OCI-LY7 (cell line): Measurements from ENCODE around the gene NCOR2. TPM values are rescaled to one million over a fixed set of nuclear protein-coding genes. Genes with fewer than 3 reads are reported as not detected.

ENCODE experiments used
- BruUV-seq: library from RNA; stranded (reverse); fragments of 400-500 nt; replicated peaks from 2 replicates; lab custom pipeline; 2021; lab: Mats Ljungman, UMichigan
- CTCF ChIA-PET: fragments of 300-600 bp; sonication (Branson Sonifier 250); formaldehyde crosslinking; loops from one replicate; lab custom pipeline; 2022; ENCODE audit warnings: antibody characterized with exemption; ENCODE audit not compliant: unreplicated experiment; lab: Charles Lee
- POLR2A ChIA-PET: fragments of 300-600 bp; sonication (Branson Sonifier 250); formaldehyde crosslinking; loops from one replicate; lab custom pipeline; 2022; ENCODE audit warnings: antibody characterized with exemption; lab: Charles Lee
- DNase-seq: peaks from one replicate; pipeline ENCODE4 v3.0.0-alpha.2; 2015; ENCODE audit warnings: low spot score
- H2AFZ ChIP-seq: fragments of 200-600 bp; sonication (generic), shearing (Covaris generic); 2 replicates; pipeline ENCODE4 v1.6.1; 2014; ENCODE audit warnings: mild to moderate bottlenecking, antibody characterized with exemption, low read length, moderate library complexity
- H3K27ac ChIP-seq: fragments of 200-600 bp; sonication (generic); 2 replicates; pipeline ENCODE4 v1.5.1; 2014; ENCODE audit warnings: mixed run types, low read depth, mild to moderate bottlenecking, moderate library complexity, low read length, inconsistent platforms; ENCODE audit not compliant: poor library complexity, severe bottlenecking
- H3K36me3 ChIP-seq: fragments of 200-600 bp; sonication (generic); 2 replicates; pipeline ENCODE4 v1.6.1; 2014; ENCODE audit warnings: mild to moderate bottlenecking, antibody characterized with exemption, low read length, moderate library complexity, mixed read lengths; ENCODE audit not compliant: insufficient read depth
- H3K4me1 ChIP-seq: fragments of 200-600 bp; sonication (generic); 2 replicates; pipeline ENCODE4 v1.5.1; 2014; ENCODE audit warnings: mild to moderate bottlenecking, low read length; ENCODE audit not compliant: insufficient read depth, poor library complexity, severe bottlenecking
- H3K4me2 ChIP-seq: fragments of 200-600 bp; sonication (generic); 2 replicates; pipeline ENCODE4 v1.6.1; 2014; ENCODE audit warnings: mild to moderate bottlenecking, low read length
- H3K4me3 ChIP-seq: fragments of 200-600 bp; sonication (generic); 2 replicates; pipeline ENCODE4 v1.5.1; 2014; ENCODE audit warnings: mild to moderate bottlenecking, low read depth, low read length; ENCODE audit not compliant: poor library complexity, severe bottlenecking
- H3K79me2 ChIP-seq: fragments of 200-600 bp; sonication (generic); 2 replicates; pipeline ENCODE4 v1.6.1; 2016; ENCODE audit warnings: low read depth, mild to moderate bottlenecking, low read length, moderate library complexity, mixed read lengths; ENCODE audit not compliant: insufficient read depth
- H3K9me2 ChIP-seq: fragments of 200-600 bp; sonication (generic); 2 replicates; pipeline ENCODE4 v1.6.1; 2016; ENCODE audit warnings: mild to moderate bottlenecking, low read length, mixed read lengths; ENCODE audit not compliant: insufficient read depth
- H3K9me3 ChIP-seq: fragments of 200-600 bp; sonication (generic); 2 replicates; pipeline ENCODE4 v1.6.1; 2014; ENCODE audit warnings: mild to moderate bottlenecking, mixed run types, low read length, mixed read lengths
- H4K20me1 ChIP-seq: fragments of 200-600 bp; sonication (generic); 2 replicates; pipeline ENCODE4 v1.6.1; 2014; ENCODE audit warnings: mild to moderate bottlenecking, antibody characterized with exemption, low read length, moderate library complexity, mixed read lengths; ENCODE audit not compliant: insufficient read depth
- CTCF ChIP-seq: fragments of 200-600 bp; sonication (generic); conservative IDR thresholded peaks from 2 replicates; pipeline ENCODE4 v1.5.1; 2014; ENCODE audit warnings: mild to moderate bottlenecking, antibody characterized with exemption, low read length, moderate library complexity, mixed read lengths
- EZH2phosphoT487 ChIP-seq: fragments of 200-600 bp; sonication (generic); IDR thresholded peaks from 2 replicates; pipeline ENCODE4 v1.6.1; 2018; ENCODE audit warnings: low read depth, borderline replicate concordance, mild to moderate bottlenecking, mixed run types, antibody characterized with exemption, low read length, moderate library complexity, mixed read lengths
- intact Hi-C: fragments of 100-400 bp; cut with micrococcal nuclease; formaldehyde crosslinking; loops from one replicate; pipeline ENCODE4 v1.10.0; 2022; ENCODE audit not compliant: unreplicated experiment
- total RNA-seq, 2 experiments: library from RNA; depleted of rRNA in 1 of 2; stranded (reverse); fragments of >200 nt in 1 of 2; shearing (Covaris generic) in 1 of 2; gene quantifications; 2 replicates each; pipeline ENCODE4 v1.2.3, GENCODE V29; 2014 to 2022

Gene NCOR2
- total RNA-seq, 2 experiments from 2014 or later: 22.7 to 159 TPM

GRCh38 chr12:124611559-124612409 is 44.4 kb upstream of the NCOR2 start:
- H3K9me2 ChIP-seq: no peaks in the 10 kb centered on the region
- no peak overlapping the region for H3K4me2 ChIP-seq
- CTCF ChIA-PET: no interaction called here
- no peak for TF ChIP-seq CTCF
- no peak for TF ChIP-seq EZH2phosphoT487
- DNase-seq: no peak
- POLR2A ChIA-PET: no interaction called here
- H3K4me1 ChIP-seq: peaks cover 39% of the 10 kb centered on the region
- no peaks in the 10 kb centered on the region for H3K79me2 ChIP-seq
- BruUV-seq: no TSS peak
- H3K36me3 ChIP-seq: no peaks in the 10 kb centered on the region
- H3K4me3 ChIP-seq: no peak overlapping the region
- H2AFZ ChIP-seq: no peak overlapping the region
- no peak overlapping the region for H3K27ac ChIP-seq
- no peaks in the 10 kb centered on the region for H3K9me3 ChIP-seq
- intact Hi-C loops: no loop called here
- H4K20me1 ChIP-seq: no peaks in the 10 kb centered on the region

- no peaks in the 10 kb centered on the region for H4K20me1 ChIP-seq
- POLR2A ChIA-PET: no interaction called here
- CTCF ChIA-PET: no interaction called here
These were observed 43.5 kb upstream of the NCOR2 start for GRCh38 chr12:124610629-124611558.

More at GRCh38 chr12:124610629-124611558, 43.5 kb upstream of the NCOR2 start:
- no peak for TF ChIP-seq EZH2phosphoT487
- TF ChIP-seq CTCF: no peak
- BruUV-seq: no TSS peak
- no peak overlapping the region for H3K27ac ChIP-seq
- intact Hi-C loops: no loop called here
- H3K36me3 ChIP-seq: no peaks in the 10 kb centered on the region
- no peaks in the 10 kb centered on the region for H3K79me2 ChIP-seq
- H3K9me2 ChIP-seq: no peaks in the 10 kb centered on the region
- H3K4me1 ChIP-seq: peaks cover 39% of the 10 kb centered on the region
- H3K9me3 ChIP-seq: no peaks in the 10 kb centered on the region
- peak overlapping the region; percentile 71; the same call in 1 of the 2 replicates for H3K4me2 ChIP-seq
- no peak for DNase-seq
- no peak overlapping the region for H3K4me3 ChIP-seq
- H2AFZ ChIP-seq: no peak overlapping the region
